K562 (cell line): Measurements from ENCODE around the gene PRMT5. TPM values are rescaled to one million over a fixed set of nuclear protein-coding genes. Genes with fewer than 3 reads are reported as not detected.

Experiments used
- ARID2 ChIP-seq: fragments of 450-650 bp; IDR thresholded peaks from 2 replicates; pipeline ENCODE4 v1.6.1; 2017; ENCODE audit warnings: antibody characterized with exemption, mild to moderate bottlenecking
- BRD4 ChIP-seq: fragments of 200-600 bp; sonication (generic); IDR thresholded peaks from 2 replicates; pipeline ENCODE4 v1.6.1; 2017; ENCODE audit warnings: inconsistent platforms
- DEAF1 ChIP-seq: fragments of 450-650 bp; formaldehyde crosslinking; IDR thresholded peaks from 2 replicates; pipeline ENCODE4 v1.4.0; 2020; ENCODE audit warnings: mild to moderate bottlenecking, moderate library complexity
- E2F6 ChIP-seq, 2 experiments: IDR thresholded peaks; 2 replicates each; pipeline ENCODE4 v1.6.1; 2011; ENCODE audit warnings: borderline replicate concordance in 1 of 2, control low read depth in 1 of 2, low read depth in 1 of 2, low read length in 1 of 2, mild to moderate bottlenecking in 1 of 2, mixed read lengths in 1 of 2, moderate library complexity in 1 of 2; ENCODE audit not compliant: insufficient read depth in 1 of 2, insufficient read length in 1 of 2, poor library complexity in 1 of 2, severe bottlenecking in 1 of 2; ENCODE audit errors: extremely low read depth in 1 of 2
- EHMT2 ChIP-seq: fragments of 450-650 bp; IDR thresholded peaks from 2 replicates; pipeline ENCODE4 v1.6.1; 2018; ENCODE audit warnings: antibody characterized with exemption
- ELF1 ChIP-seq: fragments of 200-800 bp; sonication (Bioruptor generic); IDR thresholded peaks from 2 replicates; pipeline ENCODE4 v1.6.1; 2016; ENCODE audit warnings: missing genetic modification characterization, missing compliant biosample characterization
- ETV1 ChIP-seq: fragments of 450-650 bp; conservative IDR thresholded peaks from 2 replicates; pipeline ENCODE4 v1.6.1; 2016; ENCODE audit warnings: missing genetic modification characterization, control low read depth, low read depth, missing compliant biosample characterization
- GABPB2 ChIP-seq: fragments of 250-450 bp; sonication (Bioruptor Pico); conservative IDR thresholded peaks from 2 replicates; pipeline ENCODE4 v1.5.1; 2021; ENCODE audit warnings: mild to moderate bottlenecking
- GTF2F1 ChIP-seq: IDR thresholded peaks from 2 replicates; pipeline ENCODE4 v1.6.1; 2011; ENCODE audit warnings: low read depth, low read length, improper control_type of control experiment
- POLR2A ChIP-seq: fragments of 450-650 bp; conservative IDR thresholded peaks from 2 replicates; pipeline ENCODE4 v1.6.1; 2016
- SNIP1 ChIP-seq: fragments of 450-650 bp; IDR thresholded peaks from 2 replicates; pipeline ENCODE4 v1.7.1; 2017; ENCODE audit warnings: low read depth, mild to moderate bottlenecking
- ZBTB5 ChIP-seq: fragments of 450-650 bp; IDR thresholded peaks from 2 replicates; pipeline ENCODE4 v1.6.1; 2017; ENCODE audit warnings: antibody characterized with exemption
- ZFP91 ChIP-seq: sonication (generic); formaldehyde crosslinking; IDR thresholded peaks from 2 replicates; pipeline ENCODE4 v1.8.0; 2022; ENCODE audit warnings: mild to moderate bottlenecking, missing genetic modification reagents
- ZNF24 ChIP-seq: fragments of 450-650 bp; IDR thresholded peaks from 2 replicates; pipeline ENCODE4 v1.6.1; 2016
- ZNF274 ChIP-seq: IDR thresholded peaks from 2 replicates; pipeline ENCODE4 v1.6.1; 2011; ENCODE audit warnings: low read depth, mild to moderate bottlenecking, low read length, moderate library complexity, borderline replicate concordance
- ZNF324 ChIP-seq: fragments of 250-450 bp; sonication (Bioruptor Pico); IDR thresholded peaks from 2 replicates; pipeline ENCODE4 v1.4.0; 2020; ENCODE audit warnings: mild to moderate bottlenecking
- ZNF347 ChIP-seq: fragments of 450-650 bp; formaldehyde crosslinking; IDR thresholded peaks from 2 replicates; pipeline ENCODE4 v1.4.0; 2020; ENCODE audit warnings: low read depth, mild to moderate bottlenecking, moderate library complexity
- ZNF584 ChIP-seq: fragments of 200-800 bp; sonication (Bioruptor generic); IDR thresholded peaks from 2 replicates; pipeline ENCODE4 v1.6.1; 2016; ENCODE audit warnings: low read depth, mild to moderate bottlenecking, missing genetic modification characterization, missing compliant biosample characterization
- ZNF717 ChIP-seq: fragments of 250-450 bp; sonication (Bioruptor Pico); IDR thresholded peaks from 2 replicates; pipeline ENCODE4 v1.5.0; 2021
- ZNF830 ChIP-seq: fragments of 250-450 bp; sonication (Bioruptor Pico); IDR thresholded peaks from 2 replicates; pipeline ENCODE4 v1.5.0; 2021; ENCODE audit warnings: mild to moderate bottlenecking
- polyA plus RNA-seq, 8 experiments: library from polyadenylated mRNA; depleted of rRNA in 4 of 8; stranded (reverse) in 5 of 8; unstranded in 3 of 8; fragments of >200 nt; fragmentation: Nextera tagmentation in 2 of 8; fragmentation: Illumina TruSeq in 1 of 8; extraction: Ambion mirVana in 2 of 8; extraction: Trizol in 1 of 8; gene quantifications; 2 replicates each; pipeline versions ENCODE4 v1.2.1 to v1.2.3, GENCODE V29; 2011 to 2014; ENCODE audit warnings: inconsistent platforms in 1 of 8, missing spikeins in 1 of 8
- total RNA-seq, 7 experiments: library from RNA; depleted of rRNA in 6 of 7; stranded (reverse); fragments of >200 nt in 6 of 7; fragmentation: Illumina TruSeq in 2 of 7; extraction: Trizol in 2 of 7; gene quantifications; 2 replicates each; pipeline versions ENCODE4 v1.2.1 to v1.2.3, GENCODE V29; 2011 to 2021; ENCODE audit warnings: low replicate concordance in 1 of 7

Gene PRMT5
- total and polyA plus RNA-seq, 9 of the 15 experiments (the other 6 are each of a cell fraction or from before 2014, with no cell fraction given) = 114 to 552 (median 222) TPM

DNA sequence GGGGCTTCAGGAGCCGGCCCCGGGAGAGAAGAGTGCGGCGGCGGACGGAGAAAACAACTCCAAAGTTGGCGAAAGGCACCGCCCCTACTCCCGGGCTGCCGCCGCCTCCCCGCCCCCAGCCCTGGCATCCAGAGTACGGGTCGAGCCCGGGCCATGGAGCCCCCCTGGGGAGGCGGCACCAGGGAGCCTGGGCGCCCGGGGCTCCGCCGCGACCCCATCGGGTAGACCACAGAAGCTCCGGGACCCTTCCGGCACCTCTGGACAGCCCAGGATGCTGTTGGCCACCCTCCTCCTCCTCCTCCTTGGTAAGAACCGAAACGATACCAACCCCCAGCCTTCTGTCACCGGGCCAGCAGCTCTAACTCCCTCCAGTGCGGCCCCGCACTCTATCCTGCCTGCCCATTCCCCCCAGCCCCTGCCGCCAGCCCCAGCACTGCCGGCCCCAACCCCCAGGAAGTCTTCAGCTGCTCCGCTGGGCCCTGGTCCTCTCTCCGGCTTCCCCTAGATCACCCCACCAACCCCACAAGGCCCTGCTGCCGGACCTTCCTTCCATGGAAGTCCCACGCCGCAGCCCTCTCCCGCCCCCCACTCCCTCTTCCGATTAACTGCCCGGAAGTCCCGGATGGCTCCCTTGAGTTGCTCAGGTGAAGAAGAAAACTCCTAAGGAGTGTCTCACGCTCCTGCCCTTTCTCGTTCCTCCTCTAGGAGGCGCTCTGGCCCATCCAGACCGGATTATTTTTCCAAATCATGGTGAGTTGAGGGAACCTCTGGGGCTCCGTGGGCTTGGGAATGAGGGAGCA lies 56.9 kb downstream of the PRMT5 start (continued):
- no peak for TF ChIP-seq ZNF584 (CRISPR knock-in tag)
- TF ChIP-seq ETV1 (tag) = 0 out of 2 replicates have a peak, but pooled peaks have one; percentile 51
- TF ChIP-seq SNIP1 = no peak
- TF ChIP-seq ZBTB5 = no peak
- TF ChIP-seq BRD4 = no peak
- no peak for TF ChIP-seq EHMT2
- no peak for TF ChIP-seq ZNF274
- no peak for TF ChIP-seq ELF1
- TF ChIP-seq ZFP91 = no peak
- TF ChIP-seq ZNF324 (CRISPR knock-in tag) = no peak
- no peak for TF ChIP-seq E2F6 (IDR thresholded peaks at IDR 0.05; ENCODE audit: borderline replicate concordance in 1 of 2, extremely low read depth in 1 of 2, insufficient read depth in 1 of 2, insufficient read length in 1 of 2, low read depth in 1 of 2, low read length in 1 of 2, poor library complexity in 1 of 2, severe bottlenecking in 1 of 2)
- peak; percentile 30 for TF ChIP-seq POLR2A
- TF ChIP-seq GABPB2 (CRISPR knock-in tag) = no peak
- no peak for TF ChIP-seq ZNF347 (CRISPR knock-in tag)
- no peak for TF ChIP-seq ZNF717 (CRISPR knock-in tag)
- TF ChIP-seq DEAF1 (CRISPR knock-in tag) = peak; percentile 58
- no peak for TF ChIP-seq GTF2F1
- TF ChIP-seq ARID2 = no peak
- TF ChIP-seq ZNF830 (CRISPR knock-in tag) = no peak
- no peak; the same call in 1 of the 2 replicates for TF ChIP-seq ZNF24
